Caco-2 (cell line): ENCODE results near the gene PATZ1. TPM values are rescaled to one million over a fixed set of nuclear protein-coding genes. Genes with fewer than 3 reads are reported as not detected.

Experiments used
- BruUV-seq: library from RNA; stranded (reverse); fragments of 400-500 nt; replicated peaks from 2 replicates; lab custom pipeline; 2021; lab: Mats Ljungman, UMichigan
- CTCF ChIA-PET: fragments of 300-600 bp; sonication (Branson Sonifier 250); formaldehyde crosslinking; loops from one replicate; lab custom pipeline; 2022; ENCODE audit warnings: antibody characterized with exemption; lab: Charles Lee
- POLR2A ChIA-PET: fragments of 300-600 bp; sonication (Branson Sonifier 250); formaldehyde crosslinking; loops from one replicate; lab custom pipeline; 2022; ENCODE audit warnings: antibody characterized with exemption; lab: Charles Lee
- DNase-seq, 2 experiments: peaks; one replicate each; pipeline versions ENCODE4 v3.0.0 to v3.0.0-alpha.2; 2020 to 2022
- H3K27me3 ChIP-seq: replicated peaks from 2 replicates; pipeline ENCODE4 v1.6.0; 2011; ENCODE audit warnings: low read length; ENCODE audit not compliant: control insufficient read depth, insufficient read depth
- H3K36me3 ChIP-seq: 2 replicates; pipeline ENCODE4 v1.5.1; 2011; ENCODE audit warnings: low read length; ENCODE audit not compliant: control insufficient read depth, insufficient read depth
- H3K4me1 ChIP-seq: fragments of 250-450 bp; sonication (Bioruptor Pico); 2 replicates; pipeline ENCODE4 v1.5.1; 2020; ENCODE audit warnings: mild to moderate bottlenecking
- H3K4me3 ChIP-seq: 2 replicates; pipeline ENCODE4 v1.5.1; 2011; ENCODE audit warnings: low read depth, mild to moderate bottlenecking, control low read depth, low read length
- H3K9me3 ChIP-seq: fragments of 250-450 bp; sonication (Bioruptor Pico); 2 replicates; pipeline ENCODE4 v1.5.1; 2020; ENCODE audit warnings: mild to moderate bottlenecking, moderate library complexity
- H3K27ac Mint-ChIP-seq: one replicate; pipeline ENCODE4 v1.8.0; 2022; ENCODE audit warnings: mixed read lengths; ENCODE audit not compliant: unreplicated experiment
- H3K27me3 Mint-ChIP-seq: one replicate; pipeline ENCODE4 v1.8.0; 2022; ENCODE audit warnings: mixed read lengths; ENCODE audit not compliant: insufficient read depth, unreplicated experiment
- H3K36me3 Mint-ChIP-seq: one replicate; pipeline ENCODE4 v1.8.0; 2022; ENCODE audit warnings: mild to moderate bottlenecking, mixed read lengths; ENCODE audit not compliant: insufficient read depth, unreplicated experiment
- H3K4me1 Mint-ChIP-seq: one replicate; pipeline ENCODE4 v1.8.0; 2022; ENCODE audit warnings: low read depth, mixed read lengths; ENCODE audit not compliant: unreplicated experiment
- H3K4me3 Mint-ChIP-seq: one replicate; pipeline ENCODE4 v1.8.0; 2022; ENCODE audit warnings: mild to moderate bottlenecking, moderate library complexity, mixed read lengths; ENCODE audit not compliant: unreplicated experiment
- H3K9me3 Mint-ChIP-seq: one replicate; pipeline ENCODE4 v1.8.0; 2022; ENCODE audit warnings: mixed read lengths; ENCODE audit not compliant: unreplicated experiment
- CTCF ChIP-seq, 2 experiments: fragments of 200-600 bp in 1 of 2; IDR thresholded peaks; 1 replicate in 1 of 2; 2 replicates in 1 of 2; pipeline versions ENCODE4 v1.5.1 to v1.8.0; 2011 to 2022; ENCODE audit warnings: antibody characterized with exemption in 1 of 2, control low read depth in 1 of 2, inconsistent platforms in 1 of 2, low read depth in 1 of 2, low read length in 1 of 2, mild to moderate bottlenecking in 1 of 2, moderate library complexity in 1 of 2; ENCODE audit not compliant: insufficient read depth in 1 of 2, severe bottlenecking in 1 of 2, unreplicated experiment in 1 of 2
- intact Hi-C: fragments of 100-400 bp; cut with micrococcal nuclease; formaldehyde crosslinking; loops from one replicate; pipeline ENCODE4 v1.10.0; 2022; ENCODE audit not compliant: unreplicated experiment
- total RNA-seq: library from RNA; stranded (reverse); gene quantifications from 2 replicates; pipeline ENCODE4 v1.2.3, GENCODE V29; 2022

Gene PATZ1
- total RNA-seq, 1 experiment from 2014 or later: 40.9 TPM

GRCh38 chr22:31288496-31289240, 57.5 kb downstream of the PATZ1 start:
- TF ChIP-seq CTCF (IDR thresholded peaks at IDR 0.05; ENCODE audit: insufficient read depth in 1 of 2, low read depth in 1 of 2, low read length in 1 of 2, severe bottlenecking in 1 of 2, unreplicated experiment in 1 of 2): no peak
- Mint-ChIP-seq H3K9me3 (no peaks in the 10 kb centered on the region), H3K27me3 (no peaks in the 10 kb centered on the region), H3K4me1 (peaks cover 6% of the 10 kb centered on the region), H3K27ac (no peak overlapping the region), H3K4me3 (no peak overlapping the region), H3K36me3 (peaks cover 5% of the 10 kb centered on the region)
- POLR2A ChIA-PET: interaction anchor here (1.7 kb wide), 1 partner anchor 320 kb away, joined by 4 read pairs; the partner anchor contains the start of genes MORC2 and TUG1
- intact Hi-C loops: no loop called here
- H3K4me3 ChIP-seq: no peak overlapping the region
- no TSS peak for BruUV-seq
- H3K9me3 ChIP-seq: no peaks in the 10 kb centered on the region
- no peak for DNase-seq
- peaks cover 6% of the 10 kb centered on the region; the same call in 1 of the 2 replicates for H3K4me1 ChIP-seq
- no peaks in the 10 kb centered on the region for H3K36me3 ChIP-seq
- CTCF ChIA-PET: no interaction called here
- H3K27me3 ChIP-seq: no peaks in the 10 kb centered on the region

GRCh38 chr22:31287818-31288495, 58.2 kb downstream of the PATZ1 start:
- Mint-ChIP-seq H3K27me3 (no peaks in the 10 kb centered on the region), H3K4me3 (no peak overlapping the region), H3K27ac (no peak overlapping the region), H3K4me1 (peaks cover 6% of the 10 kb centered on the region), H3K36me3 (peaks cover 5% of the 10 kb centered on the region), H3K9me3 (no peaks in the 10 kb centered on the region)
- Histone ChIP-seq H3K36me3 (no peaks in the 10 kb centered on the region), H3K9me3 (no peaks in the 10 kb centered on the region), H3K4me3 (no peak overlapping the region), H3K27me3 (no peaks in the 10 kb centered on the region), H3K4me1 (peaks cover 6% of the 10 kb centered on the region; the same call in 1 of the 2 replicates)
- CTCF ChIA-PET: no interaction called here
- no peak for TF ChIP-seq CTCF (IDR thresholded peaks at IDR 0.05; ENCODE audit: insufficient read depth in 1 of 2, low read depth in 1 of 2, low read length in 1 of 2, severe bottlenecking in 1 of 2, unreplicated experiment in 1 of 2)
- no TSS peak for BruUV-seq
- intact Hi-C loops: no loop called here
- POLR2A ChIA-PET: no interaction called here
- no peak for DNase-seq

- BruUV-seq: no TSS peak
- H3K36me3 Mint-ChIP-seq: peaks cover 5% of the 10 kb centered on the region
- CTCF ChIA-PET: no interaction called here
- no peaks in the 10 kb centered on the region for H3K27me3 ChIP-seq
- TF ChIP-seq CTCF (IDR thresholded peaks at IDR 0.05; ENCODE audit: insufficient read depth in 1 of 2, low read depth in 1 of 2, low read length in 1 of 2, severe bottlenecking in 1 of 2, unreplicated experiment in 1 of 2): no peak
- intact Hi-C loops: no loop called here
- no peaks in the 10 kb centered on the region for H3K9me3 Mint-ChIP-seq
- no peaks in the 10 kb centered on the region for H3K36me3 ChIP-seq
- H3K27me3 Mint-ChIP-seq: no peaks in the 10 kb centered on the region
- H3K4me1 ChIP-seq: peaks cover 6% of the 10 kb centered on the region; the same call in 1 of the 2 replicates
- H3K9me3 ChIP-seq: no peaks in the 10 kb centered on the region
- H3K27ac Mint-ChIP-seq: no peak overlapping the region
- H3K4me3 Mint-ChIP-seq: no peak overlapping the region
- DNase-seq: no peak
- POLR2A ChIA-PET: no interaction called here
- H3K4me3 ChIP-seq: no peak overlapping the region
- peaks cover 2% of the 10 kb centered on the region for H3K4me1 Mint-ChIP-seq
Measured at GRCh38 chr22:31286360-31287255, 59.5 kb downstream of the PATZ1 start.
